PC-3 (cell line): ENCODE results near the gene GDPD5. TPM values are rescaled to one million over a fixed set of nuclear protein-coding genes. Genes with fewer than 3 reads are reported as not detected.

Source experiments
- ATAC-seq: fragments of 200-7000 bp; cut with Tn5 transposase; 2 replicates; pipeline ENCODE4 v1.9.1; 2020; ENCODE audit warnings: mild to moderate bottlenecking, moderate library complexity
- BruUV-seq: library from RNA; stranded (reverse); fragments of 400-500 nt; replicated peaks from 2 replicates; lab custom pipeline; 2021; lab: Mats Ljungman, UMichigan
- CTCF ChIA-PET: fragments of 300-600 bp; sonication (Branson Sonifier 250); formaldehyde crosslinking; loops from one replicate; lab custom pipeline; 2022; ENCODE audit warnings: antibody characterized with exemption; lab: Charles Lee
- POLR2A ChIA-PET: fragments of 300-600 bp; sonication (Branson Sonifier 250); formaldehyde crosslinking; loops from one replicate; lab custom pipeline; 2022; ENCODE audit warnings: antibody characterized with exemption; ENCODE audit not compliant: unreplicated experiment; lab: Charles Lee
- DNase-seq: peaks from one replicate; pipeline ENCODE4 v3.0.0-alpha.2; 2015
- H2AFZ ChIP-seq: fragments of 300-600 bp; sonication (generic); 2 replicates; pipeline ENCODE4 v1.6.0; 2016; ENCODE audit warnings: antibody characterized with exemption, low read length
- H3F3A ChIP-seq: fragments of 300-600 bp; sonication (generic); one replicate; pipeline ENCODE4 v1.6.0; 2017; ENCODE audit warnings: antibody characterized with exemption, low read length, control low read depth, mild to moderate bottlenecking; ENCODE audit not compliant: unreplicated experiment
- H3K27ac ChIP-seq: fragments of 300-600 bp; sonication (generic); 2 replicates; pipeline ENCODE4 v1.5.1; 2016; ENCODE audit warnings: mild to moderate bottlenecking, low read length
- H3K27me3 ChIP-seq: fragments of 300-600 bp; sonication (generic); 2 replicates; pipeline ENCODE4 v1.6.1; 2016; ENCODE audit warnings: low read length, mixed read lengths
- H3K36me3 ChIP-seq: fragments of 300-600 bp; sonication (generic); 2 replicates; pipeline ENCODE4 v1.6.1; 2016; ENCODE audit warnings: low read depth, mixed run types, low read length, mixed read lengths
- H3K4me1 ChIP-seq: fragments of 300-600 bp; sonication (generic); 2 replicates; pipeline ENCODE4 v1.5.1; 2016; ENCODE audit warnings: low read length; ENCODE audit not compliant: insufficient read depth
- H3K4me2 ChIP-seq: fragments of 300-600 bp; sonication (generic); 2 replicates; pipeline ENCODE4 v1.6.0; 2016; ENCODE audit warnings: low read length
- H3K4me3 ChIP-seq: fragments of 300-600 bp; sonication (generic); 2 replicates; pipeline ENCODE4 v1.5.1; 2016; ENCODE audit warnings: mild to moderate bottlenecking, low read length, mixed read lengths
- H3K79me2 ChIP-seq: fragments of 300-600 bp; sonication (generic); 2 replicates; pipeline ENCODE4 v1.6.1; 2017; ENCODE audit warnings: low read length, mixed read lengths
- H3K9ac ChIP-seq: fragments of 300-600 bp; sonication (generic); 2 replicates; pipeline ENCODE4 v1.6.0; 2016; ENCODE audit warnings: mild to moderate bottlenecking, low read length
- H3K9me2 ChIP-seq: fragments of 300-600 bp; sonication (generic); replicated peaks from 2 replicates; pipeline ENCODE4 v1.6.1; 2016; ENCODE audit warnings: mixed run types, low read length, mixed read lengths
- H3K9me3 ChIP-seq: fragments of 300-600 bp; sonication (generic); 2 replicates; pipeline ENCODE4 v1.6.1; 2016; ENCODE audit warnings: low read length, mixed read lengths
- H4K20me1 ChIP-seq: fragments of 300-600 bp; sonication (generic); 2 replicates; pipeline ENCODE4 v1.6.1; 2016; ENCODE audit warnings: low read length, mixed read lengths
- EZH2 ChIP-seq: fragments of 300-600 bp; sonication (generic); IDR thresholded peaks from one replicate; pipeline ENCODE4 v1.6.1; 2017; ENCODE audit warnings: antibody characterized with exemption, mild to moderate bottlenecking, low read length; ENCODE audit not compliant: unreplicated experiment
- EZH2phosphoT487 ChIP-seq: fragments of 300-600 bp; sonication (generic); IDR thresholded peaks from 2 replicates; pipeline ENCODE4 v1.6.1; 2018; ENCODE audit warnings: mild to moderate bottlenecking, antibody characterized with exemption, low read length, borderline replicate concordance
- intact Hi-C: fragments of 100-400 bp; cut with micrococcal nuclease; formaldehyde crosslinking; loops from 2 replicates; pipeline ENCODE4 v1.9.0; 2023
- total RNA-seq: library from RNA; depleted of rRNA; stranded (reverse); fragments of >200 nt; gene quantifications from 2 replicates; pipeline ENCODE4 v1.2.3, GENCODE V29; 2014
- TF ChIP-seq, protein P1 (sequence below): fragments of 300-600 bp; sonication (generic); conservative IDR thresholded peaks from 2 replicates; pipeline ENCODE4 v1.5.1; 2017; ENCODE audit warnings: antibody characterized with exemption, low read depth, mild to moderate bottlenecking, low read length

GDPD5 gene
- total RNA-seq, 1 experiment from 2014 or later: 21.4 TPM

DNA sequence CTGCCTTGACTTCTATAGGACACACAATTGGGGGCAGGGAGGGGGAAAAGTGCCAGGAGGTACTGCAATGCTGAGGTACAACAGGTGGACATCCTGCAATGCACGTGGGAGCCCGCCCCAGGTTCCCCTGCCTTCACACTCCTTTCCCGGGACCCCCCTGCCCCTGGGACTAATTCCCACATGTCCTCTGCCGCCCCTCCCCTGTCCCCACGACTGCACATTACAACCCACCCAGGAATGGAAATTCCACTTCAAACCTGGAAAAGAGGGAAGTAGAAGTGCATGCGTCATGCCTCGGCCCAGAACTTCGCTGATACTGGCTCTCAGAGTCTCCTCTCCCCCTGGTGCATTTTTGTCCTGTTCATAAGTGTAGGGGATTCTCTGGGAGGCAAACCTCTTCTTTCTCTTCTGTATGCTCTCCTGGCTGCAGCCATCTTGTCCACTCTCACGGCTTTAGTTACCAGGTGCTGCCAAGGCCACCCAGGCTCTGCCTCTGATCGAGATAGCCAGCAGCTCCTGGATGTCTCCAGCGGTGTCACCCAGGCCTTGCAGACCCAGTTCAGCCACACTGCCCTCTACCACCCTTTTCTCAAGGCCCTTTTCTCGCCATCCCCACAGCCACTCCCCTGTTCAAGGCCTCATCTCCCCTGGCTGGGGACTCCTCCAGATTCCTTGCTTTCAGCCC lies 43.7 kb downstream of the GDPD5 start:
- TF ChIP-seq EZH2phosphoT487: no peak
- TF ChIP-seq, protein P1, sequence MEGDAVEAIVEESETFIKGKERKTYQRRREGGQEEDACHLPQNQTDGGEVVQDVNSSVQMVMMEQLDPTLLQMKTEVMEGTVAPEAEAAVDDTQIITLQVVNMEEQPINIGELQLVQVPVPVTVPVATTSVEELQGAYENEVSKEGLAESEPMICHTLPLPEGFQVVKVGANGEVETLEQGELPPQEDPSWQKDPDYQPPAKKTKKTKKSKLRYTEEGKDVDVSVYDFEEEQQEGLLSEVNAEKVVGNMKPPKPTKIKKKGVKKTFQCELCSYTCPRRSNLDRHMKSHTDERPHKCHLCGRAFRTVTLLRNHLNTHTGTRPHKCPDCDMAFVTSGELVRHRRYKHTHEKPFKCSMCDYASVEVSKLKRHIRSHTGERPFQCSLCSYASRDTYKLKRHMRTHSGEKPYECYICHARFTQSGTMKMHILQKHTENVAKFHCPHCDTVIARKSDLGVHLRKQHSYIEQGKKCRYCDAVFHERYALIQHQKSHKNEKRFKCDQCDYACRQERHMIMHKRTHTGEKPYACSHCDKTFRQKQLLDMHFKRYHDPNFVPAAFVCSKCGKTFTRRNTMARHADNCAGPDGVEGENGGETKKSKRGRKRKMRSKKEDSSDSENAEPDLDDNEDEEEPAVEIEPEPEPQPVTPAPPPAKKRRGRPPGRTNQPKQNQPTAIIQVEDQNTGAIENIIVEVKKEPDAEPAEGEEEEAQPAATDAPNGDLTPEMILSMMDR: no peak
- no peak for TF ChIP-seq EZH2
- intact Hi-C loops: no loop called here
- Histone ChIP-seq H3K36me3 (no peaks in the 10 kb centered on the region), H3K4me2 (no peak overlapping the region), H3F3A (no peaks in the 10 kb centered on the region), H3K4me1 (no peaks in the 10 kb centered on the region), H2AFZ (no peak overlapping the region), H3K4me3 (no peak overlapping the region), H4K20me1 (no peaks in the 10 kb centered on the region), H3K27me3 (no peaks in the 10 kb centered on the region), H3K9me3 (no peaks in the 10 kb centered on the region), H3K9me2 (no peaks in the 10 kb centered on the region), H3K9ac (no peak overlapping the region), H3K27ac (no peak overlapping the region), H3K79me2 (no peaks in the 10 kb centered on the region)
- CTCF ChIA-PET: no interaction called here
- no TSS peak for BruUV-seq
- POLR2A ChIA-PET: no interaction called here
- DNase-seq (no peak), ATAC-seq (no peak)

DNA sequence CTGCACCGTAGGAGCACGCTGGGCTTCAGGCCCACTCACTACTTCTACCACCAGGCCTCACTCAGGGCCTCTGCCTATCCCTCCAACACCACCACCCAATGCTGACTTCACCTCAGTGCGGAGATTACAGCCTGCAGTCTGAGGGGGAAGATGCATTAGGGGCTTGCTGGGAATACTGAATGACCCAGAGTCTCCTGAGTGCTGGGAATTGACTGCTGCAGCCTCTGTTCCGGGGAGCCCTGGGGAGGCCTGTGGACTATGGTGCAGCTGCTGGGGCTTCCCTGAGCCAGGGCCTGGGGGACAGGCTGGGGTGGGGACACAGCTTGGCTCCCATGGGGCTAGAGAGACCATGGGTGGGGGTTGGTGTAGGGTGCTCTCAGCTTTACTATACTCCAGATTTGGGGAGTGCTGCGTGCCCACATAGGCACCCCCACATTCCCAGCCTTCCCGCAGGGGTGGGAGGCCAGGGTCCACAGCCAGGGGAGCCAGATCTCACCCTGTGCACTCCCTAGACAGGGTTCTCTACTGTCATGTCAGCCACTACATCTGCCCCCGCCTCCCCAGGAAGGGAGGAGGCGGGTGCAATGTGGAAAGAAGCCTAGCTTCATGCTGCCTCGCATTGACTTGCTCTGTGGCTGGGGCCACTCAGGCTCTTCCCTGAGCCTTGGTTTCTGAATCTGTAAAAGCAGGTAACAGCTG lies 44.4 kb downstream of the GDPD5 start:
- Histone ChIP-seq H3K27me3 (no peaks in the 10 kb centered on the region), H3K4me2 (no peak overlapping the region), H3K9me3 (no peaks in the 10 kb centered on the region), H4K20me1 (no peaks in the 10 kb centered on the region), H3K79me2 (no peaks in the 10 kb centered on the region), H3K4me3 (no peak overlapping the region), H3F3A (no peaks in the 10 kb centered on the region), H3K9me2 (no peaks in the 10 kb centered on the region), H2AFZ (no peak overlapping the region), H3K27ac (no peak overlapping the region), H3K36me3 (no peaks in the 10 kb centered on the region), H3K4me1 (no peaks in the 10 kb centered on the region), H3K9ac (no peak overlapping the region)
- ATAC-seq (no peak), DNase-seq (no peak)
- POLR2A ChIA-PET: no interaction called here
- CTCF ChIA-PET: no interaction called here
- no TSS peak for BruUV-seq
- intact Hi-C loops: no loop called here
- no peak for TF ChIP-seq EZH2
- TF ChIP-seq, protein P1: no peak
- no peak for TF ChIP-seq EZH2phosphoT487
